ENCODE results near the gene SFSWAP. TPM values are rescaled to one million over a fixed set of nuclear protein-coding genes. Genes with fewer than 3 reads are reported as not detected.

Gene SFSWAP
- total and polyA plus RNA-seq, 2 of the 13 experiments (the other 11 are each of a cell fraction or from before 2014, with no cell fraction given): 17.1 to 27.7 TPM

DNA sequence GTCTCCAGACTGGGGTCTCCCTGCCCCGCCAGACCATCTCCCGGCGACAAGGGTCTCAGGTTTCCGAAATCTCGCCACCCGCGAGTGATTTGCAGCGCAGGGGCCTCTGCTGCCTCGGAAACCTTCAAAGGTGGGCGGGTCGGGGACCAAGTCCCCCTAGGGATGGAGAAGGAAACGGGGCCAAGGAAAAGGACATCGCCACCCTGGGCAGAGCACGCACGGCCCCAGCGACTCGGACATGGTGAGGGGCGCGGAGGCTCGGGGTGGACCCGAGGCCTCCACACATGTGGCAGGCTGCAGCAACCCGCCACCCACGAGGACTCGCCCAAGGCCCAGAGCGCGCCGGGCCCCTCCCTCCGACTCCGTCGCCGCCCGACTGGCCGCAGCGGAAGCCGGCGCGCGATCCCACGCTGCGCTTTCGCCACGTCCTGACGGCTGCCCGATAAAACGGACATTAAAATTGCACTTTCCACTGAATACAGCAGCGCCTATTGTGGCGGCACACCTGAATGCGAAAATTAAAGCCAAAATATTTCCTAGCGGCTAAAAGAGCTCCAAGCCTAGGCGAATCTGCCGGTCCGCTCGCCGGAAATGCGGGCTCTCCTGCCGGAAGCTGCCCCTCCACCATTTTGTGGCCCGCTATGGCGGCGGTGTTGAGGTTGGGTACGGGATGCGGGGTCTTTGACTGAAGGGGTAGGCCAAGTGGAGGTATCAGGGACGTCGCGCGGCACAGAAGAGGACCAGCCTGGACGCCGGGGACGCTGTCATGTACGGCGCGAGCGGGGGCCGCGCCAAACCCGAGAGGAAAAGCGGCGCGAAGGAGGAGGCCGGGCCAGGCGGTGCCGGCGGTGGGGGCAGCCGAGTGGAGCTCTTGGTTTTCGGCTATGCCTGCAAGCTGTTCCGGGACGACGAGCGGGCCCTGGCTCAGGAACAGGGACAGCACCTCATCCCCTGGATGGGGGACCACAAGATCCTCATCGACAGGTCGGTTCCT is at the start of gene SFSWAP (continued):
- TF ChIP-seq, protein P1, sequence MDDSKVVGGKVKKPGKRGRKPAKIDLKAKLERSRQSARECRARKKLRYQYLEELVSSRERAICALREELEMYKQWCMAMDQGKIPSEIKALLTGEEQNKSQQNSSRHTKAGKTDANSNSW (CRISPR knock-in tag; IDR thresholded peaks at IDR 0.05; ENCODE audit: borderline replicate concordance): no peak; the same call in 1 of the 2 replicates
- TF ChIP-seq MTF1 (CRISPR knock-in tag; IDR thresholded peaks at IDR 0.05): 0 out of 2 replicates have a peak, but pooled peaks have one; percentile 50
- TF ChIP-seq MYNN (CRISPR knock-in tag; IDR thresholded peaks at IDR 0.05; ENCODE audit: low read depth): 0 out of 2 replicates have a peak, but pooled peaks have one; percentile 64
- peak; percentile 94 for TF ChIP-seq ZNF501 (CRISPR knock-in tag; IDR thresholded peaks at IDR 0.05)
- no peak for TF ChIP-seq ZNF878 (CRISPR knock-in tag; IDR thresholded peaks at IDR 0.05)
- peak; percentile 64 for TF ChIP-seq ZNF883 (CRISPR knock-in tag; IDR thresholded peaks at IDR 0.05; ENCODE audit: not compliant biosample characterization)
- TF ChIP-seq KMT2B (CRISPR knock-in tag; IDR thresholded peaks at IDR 0.05): peak; percentile 97
- TF ChIP-seq ZNF367 (CRISPR knock-in tag; IDR thresholded peaks at IDR 0.05; ENCODE audit: borderline replicate concordance): 0 out of 2 replicates have a peak, but pooled peaks have one; percentile 16
- TF ChIP-seq, protein P2, sequence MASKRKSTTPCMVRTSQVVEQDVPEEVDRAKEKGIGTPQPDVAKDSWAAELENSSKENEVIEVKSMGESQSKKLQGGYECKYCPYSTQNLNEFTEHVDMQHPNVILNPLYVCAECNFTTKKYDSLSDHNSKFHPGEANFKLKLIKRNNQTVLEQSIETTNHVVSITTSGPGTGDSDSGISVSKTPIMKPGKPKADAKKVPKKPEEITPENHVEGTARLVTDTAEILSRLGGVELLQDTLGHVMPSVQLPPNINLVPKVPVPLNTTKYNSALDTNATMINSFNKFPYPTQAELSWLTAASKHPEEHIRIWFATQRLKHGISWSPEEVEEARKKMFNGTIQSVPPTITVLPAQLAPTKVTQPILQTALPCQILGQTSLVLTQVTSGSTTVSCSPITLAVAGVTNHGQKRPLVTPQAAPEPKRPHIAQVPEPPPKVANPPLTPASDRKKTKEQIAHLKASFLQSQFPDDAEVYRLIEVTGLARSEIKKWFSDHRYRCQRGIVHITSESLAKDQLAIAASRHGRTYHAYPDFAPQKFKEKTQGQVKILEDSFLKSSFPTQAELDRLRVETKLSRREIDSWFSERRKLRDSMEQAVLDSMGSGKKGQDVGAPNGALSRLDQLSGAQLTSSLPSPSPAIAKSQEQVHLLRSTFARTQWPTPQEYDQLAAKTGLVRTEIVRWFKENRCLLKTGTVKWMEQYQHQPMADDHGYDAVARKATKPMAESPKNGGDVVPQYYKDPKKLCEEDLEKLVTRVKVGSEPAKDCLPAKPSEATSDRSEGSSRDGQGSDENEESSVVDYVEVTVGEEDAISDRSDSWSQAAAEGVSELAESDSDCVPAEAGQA (IDR thresholded peaks at IDR 0.05; ENCODE audit: low read depth): peak; percentile 65
- TF ChIP-seq, protein P2 (CRISPR knock-in tag; IDR thresholded peaks at IDR 0.05; ENCODE audit: borderline replicate concordance): peak; percentile 90; the same call in 1 of the 2 replicates
- 0 out of 2 replicates have a peak, but pooled peaks have one; percentile 37 for TF ChIP-seq ZNF180 (CRISPR knock-in tag; IDR thresholded peaks at IDR 0.05; ENCODE audit: borderline replicate concordance, low read depth)
- TF ChIP-seq, protein P3, sequence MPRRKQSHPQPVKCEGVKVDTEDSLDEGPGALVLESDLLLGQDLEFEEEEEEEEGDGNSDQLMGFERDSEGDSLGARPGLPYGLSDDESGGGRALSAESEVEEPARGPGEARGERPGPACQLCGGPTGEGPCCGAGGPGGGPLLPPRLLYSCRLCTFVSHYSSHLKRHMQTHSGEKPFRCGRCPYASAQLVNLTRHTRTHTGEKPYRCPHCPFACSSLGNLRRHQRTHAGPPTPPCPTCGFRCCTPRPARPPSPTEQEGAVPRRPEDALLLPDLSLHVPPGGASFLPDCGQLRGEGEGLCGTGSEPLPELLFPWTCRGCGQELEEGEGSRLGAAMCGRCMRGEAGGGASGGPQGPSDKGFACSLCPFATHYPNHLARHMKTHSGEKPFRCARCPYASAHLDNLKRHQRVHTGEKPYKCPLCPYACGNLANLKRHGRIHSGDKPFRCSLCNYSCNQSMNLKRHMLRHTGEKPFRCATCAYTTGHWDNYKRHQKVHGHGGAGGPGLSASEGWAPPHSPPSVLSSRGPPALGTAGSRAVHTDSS (CRISPR knock-in tag; conservative IDR thresholded peaks at IDR 0.05): no peak
- TF ChIP-seq AGO1 (IDR thresholded peaks at IDR 0.05; ENCODE audit: low read depth, low read length, poor library complexity, severe bottlenecking): no peak
- TF ChIP-seq YEATS4 (CRISPR knock-in tag; IDR thresholded peaks at IDR 0.05; ENCODE audit: borderline replicate concordance): peak; percentile 95
- peak; percentile 41 for TF ChIP-seq RXRB (CRISPR knock-in tag; IDR thresholded peaks at IDR 0.05; ENCODE audit: borderline replicate concordance)
- peak; percentile 84; the same call in 1 of the 2 replicates for TF ChIP-seq ZNF567 (CRISPR knock-in tag; IDR thresholded peaks at IDR 0.05; ENCODE audit: borderline replicate concordance)
- TF ChIP-seq SMARCE1 (IDR thresholded peaks at IDR 0.05; ENCODE audit: borderline replicate concordance): no peak
- TF ChIP-seq ZNF329 (CRISPR knock-in tag; IDR thresholded peaks at IDR 0.05; ENCODE audit: low read depth): peak; percentile 69; the same call in 1 of the 2 replicates
- TF ChIP-seq ZNF781 (CRISPR knock-in tag; IDR thresholded peaks at IDR 0.05; ENCODE audit: borderline replicate concordance, not compliant biosample characterization): no peak
- TF ChIP-seq CBX1 (IDR thresholded peaks at IDR 0.05; ENCODE audit: low read depth): no peak
- TF ChIP-seq NFKBIZ (CRISPR knock-in tag; IDR thresholded peaks at IDR 0.05): no peak
